ENCODE results near the gene TCEANC2.

DNA sequence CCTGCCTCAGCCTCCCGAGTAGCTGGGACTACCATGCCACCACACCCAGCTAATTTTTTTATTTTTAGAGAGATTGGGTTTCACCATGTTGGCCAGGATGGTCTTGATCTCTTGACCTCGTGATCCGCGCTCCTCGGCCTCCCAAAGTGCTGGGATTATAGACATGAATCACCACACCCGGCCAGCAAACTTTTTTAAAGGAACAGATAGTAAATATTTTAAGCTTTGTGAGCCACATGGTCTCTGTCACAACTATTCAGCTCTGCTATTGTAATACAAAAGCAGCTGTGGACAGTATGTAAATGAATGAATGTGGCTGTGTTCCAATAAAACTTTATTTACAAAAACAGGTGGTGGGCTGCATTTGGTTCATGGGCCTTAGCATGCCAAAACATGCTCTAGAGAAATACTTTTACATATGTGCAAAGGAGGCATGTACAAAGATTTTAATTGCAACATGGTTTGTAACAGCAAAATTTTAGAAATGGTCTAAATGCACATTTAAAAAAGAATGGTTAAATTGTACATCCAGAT, 52.4 kb downstream of the TCEANC2 start:
- TF ChIP-seq, protein P1, sequence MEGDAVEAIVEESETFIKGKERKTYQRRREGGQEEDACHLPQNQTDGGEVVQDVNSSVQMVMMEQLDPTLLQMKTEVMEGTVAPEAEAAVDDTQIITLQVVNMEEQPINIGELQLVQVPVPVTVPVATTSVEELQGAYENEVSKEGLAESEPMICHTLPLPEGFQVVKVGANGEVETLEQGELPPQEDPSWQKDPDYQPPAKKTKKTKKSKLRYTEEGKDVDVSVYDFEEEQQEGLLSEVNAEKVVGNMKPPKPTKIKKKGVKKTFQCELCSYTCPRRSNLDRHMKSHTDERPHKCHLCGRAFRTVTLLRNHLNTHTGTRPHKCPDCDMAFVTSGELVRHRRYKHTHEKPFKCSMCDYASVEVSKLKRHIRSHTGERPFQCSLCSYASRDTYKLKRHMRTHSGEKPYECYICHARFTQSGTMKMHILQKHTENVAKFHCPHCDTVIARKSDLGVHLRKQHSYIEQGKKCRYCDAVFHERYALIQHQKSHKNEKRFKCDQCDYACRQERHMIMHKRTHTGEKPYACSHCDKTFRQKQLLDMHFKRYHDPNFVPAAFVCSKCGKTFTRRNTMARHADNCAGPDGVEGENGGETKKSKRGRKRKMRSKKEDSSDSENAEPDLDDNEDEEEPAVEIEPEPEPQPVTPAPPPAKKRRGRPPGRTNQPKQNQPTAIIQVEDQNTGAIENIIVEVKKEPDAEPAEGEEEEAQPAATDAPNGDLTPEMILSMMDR (IDR thresholded peaks at IDR 0.05), result no peak
- TF ChIP-seq ZFX (IDR thresholded peaks at IDR 0.05; ENCODE audit: borderline replicate concordance), result no peak
